Measurements from ENCODE around the gene STAC3.

GRCh38 chr12:57208631-57209282 lies 42.2 kb downstream of the STAC3 start:
- TF ChIP-seq CTCF (IDR thresholded peaks at IDR 0.05): no peak
- TF ChIP-seq POLR2A (IDR thresholded peaks at IDR 0.05): no peak
- no peak for TF ChIP-seq EP300 (IDR thresholded peaks at IDR 0.05)
